ENCODE measurements around the gene YKT6.

Gene YKT6

DNA sequence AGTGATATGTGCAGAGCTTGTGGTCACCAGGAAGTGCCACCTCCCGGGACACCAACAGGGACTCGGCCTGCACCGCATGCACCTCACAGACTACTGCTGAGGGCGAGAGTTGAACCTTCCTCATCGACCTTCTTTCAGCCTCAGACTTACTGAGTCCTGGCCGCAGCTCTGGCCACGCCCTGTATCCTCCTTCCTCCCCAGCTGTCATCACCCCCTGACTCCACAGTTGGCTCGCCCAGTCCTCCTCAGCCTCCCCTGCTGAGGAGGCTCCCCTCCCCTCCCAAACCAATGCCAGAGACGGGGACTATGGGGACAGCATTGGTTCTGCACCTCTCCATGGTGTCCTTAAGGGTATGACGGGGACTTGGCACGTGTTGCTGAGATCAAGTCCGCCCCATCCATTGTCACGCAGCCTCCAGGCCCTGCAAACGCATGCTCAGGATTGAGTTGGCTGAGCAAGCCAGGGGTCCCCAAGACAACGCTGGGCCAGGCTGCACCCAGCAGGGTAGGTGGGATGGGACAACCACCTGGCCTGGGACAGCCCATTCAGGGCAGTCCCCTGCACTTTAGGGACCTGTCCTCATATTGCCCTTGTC lies 49.0 kb downstream of the YKT6 start:
- DNase-seq (no peak), ATAC-seq (ENCODE audit: insufficient read depth, low read depth) (0 out of 3 replicates have a peak, but pooled peaks have one; percentile 27)
- Histone ChIP-seq H3K27ac (ENCODE audit: low read length) (no peak overlapping the region), H4K20me1 (ENCODE audit: insufficient read depth, low read length) (peaks cover 3% of the 10 kb centered on the region; the same call in 1 of the 2 replicates), H3K27me3 (ENCODE audit: insufficient read depth, low read length, poor library complexity) (no peaks in the 10 kb centered on the region), H3K36me3 (ENCODE audit: insufficient read depth, low read length) (no peaks in the 10 kb centered on the region), H3K9me3 (ENCODE audit: insufficient read depth, low read length, severe bottlenecking) (no peaks in the 10 kb centered on the region), H3K79me2 (ENCODE audit: insufficient read depth, low read length) (no peaks in the 10 kb centered on the region), H3K9ac (ENCODE audit: low read depth, low read length) (no peak overlapping the region), H3K4me1 (ENCODE audit: insufficient read depth, low read length) (no peaks in the 10 kb centered on the region), H2AFZ (ENCODE audit: low read depth, low read length) (no peak overlapping the region), H3K4me2 (ENCODE audit: insufficient read depth, low read length) (no peak overlapping the region), H3K4me3 (ENCODE audit: low read depth in 1 of 2, low read length in 2 of 2) (no peak overlapping the region)
- TF ChIP-seq, protein P1, sequence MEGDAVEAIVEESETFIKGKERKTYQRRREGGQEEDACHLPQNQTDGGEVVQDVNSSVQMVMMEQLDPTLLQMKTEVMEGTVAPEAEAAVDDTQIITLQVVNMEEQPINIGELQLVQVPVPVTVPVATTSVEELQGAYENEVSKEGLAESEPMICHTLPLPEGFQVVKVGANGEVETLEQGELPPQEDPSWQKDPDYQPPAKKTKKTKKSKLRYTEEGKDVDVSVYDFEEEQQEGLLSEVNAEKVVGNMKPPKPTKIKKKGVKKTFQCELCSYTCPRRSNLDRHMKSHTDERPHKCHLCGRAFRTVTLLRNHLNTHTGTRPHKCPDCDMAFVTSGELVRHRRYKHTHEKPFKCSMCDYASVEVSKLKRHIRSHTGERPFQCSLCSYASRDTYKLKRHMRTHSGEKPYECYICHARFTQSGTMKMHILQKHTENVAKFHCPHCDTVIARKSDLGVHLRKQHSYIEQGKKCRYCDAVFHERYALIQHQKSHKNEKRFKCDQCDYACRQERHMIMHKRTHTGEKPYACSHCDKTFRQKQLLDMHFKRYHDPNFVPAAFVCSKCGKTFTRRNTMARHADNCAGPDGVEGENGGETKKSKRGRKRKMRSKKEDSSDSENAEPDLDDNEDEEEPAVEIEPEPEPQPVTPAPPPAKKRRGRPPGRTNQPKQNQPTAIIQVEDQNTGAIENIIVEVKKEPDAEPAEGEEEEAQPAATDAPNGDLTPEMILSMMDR (IDR thresholded peaks at IDR 0.05; ENCODE audit: borderline replicate concordance, extremely low read depth, low read length, poor library complexity, severe bottlenecking): no peak
- TF ChIP-seq EZH2 (IDR thresholded peaks at IDR 0.05; ENCODE audit: borderline replicate concordance, low read depth, low read length, severe bottlenecking): no peak

DNA sequence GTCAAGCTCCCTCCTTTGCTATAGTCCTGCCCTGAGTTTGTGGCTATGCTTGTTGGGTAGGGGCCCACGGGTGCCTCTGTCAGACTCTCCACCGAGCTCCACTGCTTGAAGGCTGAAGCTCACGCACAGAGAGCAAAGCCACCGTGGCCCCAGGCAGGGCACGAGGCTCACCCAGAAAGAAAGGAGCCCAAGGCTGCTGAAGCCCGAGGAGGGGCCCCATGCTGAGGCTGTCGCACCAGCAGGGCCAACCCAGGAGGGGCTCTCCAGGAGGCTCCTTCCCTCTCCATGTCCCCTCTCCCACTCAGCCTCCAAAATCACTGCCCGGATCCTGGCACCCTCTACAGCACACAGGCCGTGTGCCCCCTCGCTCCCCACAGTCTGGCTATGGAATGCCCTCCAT lies 50.5 kb downstream of the YKT6 start:
- H3K79me2 ChIP-seq (ENCODE audit: insufficient read depth, low read length): no peaks in the 10 kb centered on the region
- H3K36me3 ChIP-seq (ENCODE audit: insufficient read depth, low read length): no peaks in the 10 kb centered on the region
- H3K9ac ChIP-seq (ENCODE audit: low read depth, low read length): no peak overlapping the region
- no peaks in the 10 kb centered on the region for H3K4me1 ChIP-seq (ENCODE audit: insufficient read depth, low read length)
- H3K9me3 ChIP-seq (ENCODE audit: insufficient read depth, low read length, severe bottlenecking): no peaks in the 10 kb centered on the region
- peaks cover 3% of the 10 kb centered on the region; the same call in 1 of the 2 replicates for H4K20me1 ChIP-seq (ENCODE audit: insufficient read depth, low read length)
- H3K27me3 ChIP-seq (ENCODE audit: insufficient read depth, low read length, poor library complexity): no peaks in the 10 kb centered on the region
- no peak overlapping the region for H3K4me2 ChIP-seq (ENCODE audit: insufficient read depth, low read length)
- no peak overlapping the region for H3K27ac ChIP-seq (ENCODE audit: low read length)
- ATAC-seq (ENCODE audit: insufficient read depth, low read depth) (no peak), DNase-seq (no peak)
- H3K4me3 ChIP-seq (ENCODE audit: low read depth in 1 of 2, low read length in 2 of 2): no peak overlapping the region
- no peak overlapping the region for H2AFZ ChIP-seq (ENCODE audit: low read depth, low read length)
- TF ChIP-seq, protein P1 (IDR thresholded peaks at IDR 0.05; ENCODE audit: borderline replicate concordance, extremely low read depth, low read length, poor library complexity, severe bottlenecking): no peak
- TF ChIP-seq EZH2 (IDR thresholded peaks at IDR 0.05; ENCODE audit: borderline replicate concordance, low read depth, low read length, severe bottlenecking): no peak

DNA sequence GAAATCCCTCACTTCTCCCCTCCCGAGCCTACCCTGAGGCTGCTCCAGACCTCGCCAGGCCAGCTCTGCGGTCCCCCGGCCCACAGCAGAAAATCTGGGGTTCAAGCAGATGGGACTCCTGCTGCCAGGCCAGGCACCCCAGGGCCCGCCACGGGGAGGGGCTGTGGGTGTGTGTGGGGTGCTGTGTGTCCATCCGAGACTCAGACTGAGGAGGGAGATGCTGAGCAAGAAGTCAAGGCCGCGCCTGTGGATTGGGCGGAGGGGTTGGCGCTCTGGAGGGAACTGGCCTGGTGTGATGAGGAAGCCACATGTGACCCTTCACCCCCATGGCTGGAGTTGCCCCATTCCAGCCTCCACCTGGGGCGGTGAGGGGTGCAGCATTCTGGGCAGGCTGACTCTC lies 51.1 kb downstream of the YKT6 start:
- H3K79me2 ChIP-seq (ENCODE audit: insufficient read depth, low read length): no peaks in the 10 kb centered on the region

More for the DNA sequence above, 51.1 kb downstream of the YKT6 start:
- DNase-seq (no peak), ATAC-seq (ENCODE audit: insufficient read depth, low read depth) (no peak)
- H2AFZ ChIP-seq (ENCODE audit: low read depth, low read length): no peak overlapping the region
- no peaks in the 10 kb centered on the region for H3K27me3 ChIP-seq (ENCODE audit: insufficient read depth, low read length, poor library complexity)
- no peaks in the 10 kb centered on the region for H3K4me1 ChIP-seq (ENCODE audit: insufficient read depth, low read length)
- H3K9ac ChIP-seq (ENCODE audit: low read depth, low read length): no peak overlapping the region
- H3K9me3 ChIP-seq (ENCODE audit: insufficient read depth, low read length, severe bottlenecking): no peaks in the 10 kb centered on the region
- no peak overlapping the region for H3K4me3 ChIP-seq (ENCODE audit: low read depth in 1 of 2, low read length in 2 of 2)
- H3K4me2 ChIP-seq (ENCODE audit: insufficient read depth, low read length): no peak overlapping the region
- H4K20me1 ChIP-seq (ENCODE audit: insufficient read depth, low read length): peaks cover 3% of the 10 kb centered on the region; the same call in 1 of the 2 replicates
- no peak overlapping the region for H3K27ac ChIP-seq (ENCODE audit: low read length)
- TF ChIP-seq, protein P1 (IDR thresholded peaks at IDR 0.05; ENCODE audit: borderline replicate concordance, extremely low read depth, low read length, poor library complexity, severe bottlenecking): no peak
- no peak for TF ChIP-seq EZH2 (IDR thresholded peaks at IDR 0.05; ENCODE audit: borderline replicate concordance, low read depth, low read length, severe bottlenecking)
- no peaks in the 10 kb centered on the region for H3K36me3 ChIP-seq (ENCODE audit: insufficient read depth, low read length)

Data from DND-41 (cell line).